PFSK-1 (cell line): ENCODE data around the gene HOXA4.

ENCODE experiments used
- FOXP2 ChIP-seq: optimal IDR thresholded peaks from 2 replicates; pipeline ENCODE3; 2011; ENCODE audit warnings: borderline replicate concordance, control low read depth, inconsistent platforms; ENCODE audit not compliant: insufficient read depth; ENCODE audit errors: extremely low read length, extremely low read depth
- POLR2AphosphoS5 ChIP-seq: IDR thresholded peaks from 2 replicates; pipeline ENCODE4 v1.6.1; 2012; ENCODE audit warnings: low read depth, mild to moderate bottlenecking, control low read depth, low read length, moderate library complexity
- REST ChIP-seq, 2 experiments: IDR thresholded peaks; 2 replicates each; pipeline versions ENCODE4 v1.6.1 to v1.8.0; 2011 to 2012; ENCODE audit warnings: low read depth in 2 of 2, low read length in 2 of 2, control low read depth in 1 of 2, inconsistent platforms in 1 of 2, mild to moderate bottlenecking in 1 of 2, moderate library complexity in 1 of 2; ENCODE audit not compliant: insufficient read depth in 1 of 2
- SIN3A ChIP-seq: IDR thresholded peaks from 2 replicates; pipeline ENCODE4 v1.6.1; 2012; ENCODE audit warnings: mild to moderate bottlenecking, low read length, moderate library complexity, borderline replicate concordance; ENCODE audit not compliant: insufficient read depth
- TAF1 ChIP-seq: IDR thresholded peaks from 2 replicates; pipeline ENCODE4 v1.6.1; 2012; ENCODE audit warnings: low read length, control low read depth, borderline replicate concordance; ENCODE audit not compliant: insufficient read depth

Gene HOXA4

GRCh38 chr7:27168265-27168947 is 37.8 kb upstream of the HOXA4 start:
- TF ChIP-seq REST (IDR thresholded peaks at IDR 0.05; ENCODE audit: insufficient read depth in 1 of 2, low read depth in 2 of 2, low read length in 2 of 2): no peak
- TF ChIP-seq SIN3A: no peak
- TF ChIP-seq TAF1: no peak
- no peak for TF ChIP-seq FOXP2
- no peak for TF ChIP-seq POLR2AphosphoS5

- TF ChIP-seq TAF1: no peak
- TF ChIP-seq FOXP2: no peak
- no peak for TF ChIP-seq REST (IDR thresholded peaks at IDR 0.05; ENCODE audit: insufficient read depth in 1 of 2, low read depth in 2 of 2, low read length in 2 of 2)
- TF ChIP-seq SIN3A: no peak
- TF ChIP-seq POLR2AphosphoS5: no peak
Observed at GRCh38 chr7:27167916-27168264, 37.3 kb upstream of the HOXA4 start.

- no peak for TF ChIP-seq REST (IDR thresholded peaks at IDR 0.05; ENCODE audit: insufficient read depth in 1 of 2, low read depth in 2 of 2, low read length in 2 of 2)
- TF ChIP-seq POLR2AphosphoS5: no peak
- TF ChIP-seq TAF1: no peak
- no peak for TF ChIP-seq SIN3A
- TF ChIP-seq FOXP2: no peak
Observed at GRCh38 chr7:27166531-27167505, 36.3 kb upstream of the HOXA4 start.

GRCh38 chr7:27165996-27166530 is 35.5 kb upstream of the HOXA4 start:
- TF ChIP-seq POLR2AphosphoS5 (no peak), TAF1 (no peak), SIN3A (no peak), REST (IDR thresholded peaks at IDR 0.05; ENCODE audit: insufficient read depth in 1 of 2, low read depth in 2 of 2, low read length in 2 of 2) (no peak), FOXP2 (no peak)
